ENCODE results near the gene NBPF19.
"Not testable (repeated sequence)": the region's sequence is repeated elsewhere in the genome, so short reads cannot be mapped to it uniquely, and the experiment has no call there.

NBPF19 gene

GRCh38 chr1:149474745-149475144 lies at the start of gene NBPF19:
Gene NBPF19 (plus strand): TSS chr1:149475045. CDS start chr1:149475933, 888 bp downstream.
- not testable (repeated sequence) for DNase-seq

GRCh38 chr1:149428317-149428716 lies 46.5 kb upstream of the NBPF19 start:
- not testable (repeated sequence) for DNase-seq

GRCh38 chr1:149445451-149445850 lies 29.4 kb upstream of the NBPF19 start:
- not testable (repeated sequence) for DNase-seq

GRCh38 chr1:149452196-149452595 lies 22.6 kb upstream of the NBPF19 start:
- not testable (repeated sequence) for DNase-seq

- DNase-seq: not testable (repeated sequence)
Measured at GRCh38 chr1:149452652-149453051, 22.2 kb upstream of the NBPF19 start.

GRCh38 chr1:149558350-149558825 lies 83.5 kb downstream of the NBPF19 start:
- peak; percentile 76 for DNase-seq

GRCh38 chr1:149561806-149562205 lies 87.0 kb downstream of the NBPF19 start:
- not testable (repeated sequence) for DNase-seq

- not testable (repeated sequence) for DNase-seq
Measured at GRCh38 chr1:149565485-149565884, 90.6 kb downstream of the NBPF19 start.

GRCh38 chr1:149572763-149573162 lies 97.9 kb downstream of the NBPF19 start:
- not testable (repeated sequence) for DNase-seq

- DNase-seq: peak; percentile 50
Measured at GRCh38 chr1:149585592-149585991, 110.7 kb downstream of the NBPF19 start.
